Fibroblast of skin of left quadriceps (primary cell): ENCODE measurements around the gene ALOX5AP.

Experiments used
- DNase-seq, 2 experiments: peaks; one replicate each; pipeline ENCODE4 v3.0.0-alpha.2; 2013; ENCODE audit warnings: low read depth in 2 of 2

The ALOX5AP gene

DNA sequence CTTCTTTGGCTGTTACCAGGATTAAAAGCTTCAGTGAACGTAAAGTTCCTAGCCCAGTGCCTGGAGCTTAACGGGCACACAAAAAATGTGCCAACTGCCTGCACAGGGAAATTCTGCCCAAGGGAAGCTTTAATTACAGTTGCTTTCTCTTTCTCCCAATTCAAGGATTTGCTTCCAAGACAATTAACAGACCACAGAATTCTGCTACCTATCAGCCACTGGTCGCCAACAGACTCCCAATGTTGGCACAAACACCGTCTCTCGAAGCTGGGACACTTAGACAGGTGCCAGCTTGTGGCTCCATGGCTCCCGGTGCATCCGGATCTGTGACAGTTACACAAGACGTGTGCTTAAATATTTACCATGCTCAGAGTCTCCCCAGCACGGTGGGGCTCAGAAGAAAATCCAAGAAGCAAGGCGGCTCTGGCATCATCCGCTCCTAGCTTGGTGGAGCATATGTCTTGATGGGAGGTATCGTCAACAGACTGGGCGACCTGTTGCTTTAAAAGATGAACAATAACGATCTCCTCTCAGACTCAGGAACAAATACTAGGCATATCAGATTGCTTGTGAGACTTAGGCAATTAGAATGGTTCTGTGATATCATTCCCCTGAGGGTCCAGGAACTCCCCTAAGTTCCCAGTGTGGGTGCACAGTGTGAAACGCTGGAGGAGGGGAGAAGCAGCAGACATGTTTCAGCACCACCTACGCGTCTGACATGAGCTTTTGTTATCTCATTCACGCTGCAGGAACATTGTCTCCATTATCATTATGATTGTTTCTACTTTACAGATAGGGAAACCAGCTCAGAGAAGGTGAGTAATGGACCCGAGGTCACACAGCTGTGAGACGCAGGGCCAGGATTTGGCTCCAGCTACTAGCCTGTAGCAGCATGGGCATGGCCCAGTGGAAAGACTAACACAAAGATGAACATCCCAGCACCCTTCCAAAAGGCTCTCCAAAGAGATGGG is 61.6 kb downstream of the ALOX5AP start:
- DNase-seq, result no peak

DNA sequence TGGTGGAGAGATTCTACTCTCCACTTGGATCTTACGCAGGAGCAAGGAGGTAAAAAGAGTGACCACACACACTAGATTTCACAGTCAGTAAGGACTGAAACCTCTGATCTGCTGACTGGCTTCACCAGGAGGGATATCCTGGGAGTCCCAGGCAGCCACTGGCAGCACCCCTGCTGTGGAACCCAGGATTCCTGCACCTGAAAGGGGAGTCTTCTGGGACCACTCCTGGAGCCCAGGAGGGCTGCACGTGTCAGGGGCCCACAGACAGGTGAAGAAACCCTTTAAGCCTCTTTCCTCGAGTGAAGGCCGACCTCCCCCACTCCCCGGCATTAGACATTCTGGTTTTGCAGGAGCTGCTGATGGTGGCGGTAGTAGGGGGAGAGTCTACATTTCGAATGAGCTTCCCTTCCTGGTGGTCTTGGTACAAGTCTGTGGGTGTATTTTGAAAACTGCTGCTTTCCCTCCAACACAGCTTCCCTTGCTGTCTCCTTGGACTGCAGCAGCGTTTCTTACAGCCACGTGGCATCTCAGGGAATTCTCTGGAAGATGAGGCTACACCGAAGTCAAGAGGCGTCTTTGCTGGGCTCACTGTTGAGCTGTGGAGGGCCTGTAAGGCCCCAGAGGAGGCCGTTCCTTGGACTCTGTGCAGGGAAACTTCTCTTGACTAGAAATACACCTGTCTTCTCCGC is 62.6 kb downstream of the ALOX5AP start:
- DNase-seq, result no peak

DNA sequence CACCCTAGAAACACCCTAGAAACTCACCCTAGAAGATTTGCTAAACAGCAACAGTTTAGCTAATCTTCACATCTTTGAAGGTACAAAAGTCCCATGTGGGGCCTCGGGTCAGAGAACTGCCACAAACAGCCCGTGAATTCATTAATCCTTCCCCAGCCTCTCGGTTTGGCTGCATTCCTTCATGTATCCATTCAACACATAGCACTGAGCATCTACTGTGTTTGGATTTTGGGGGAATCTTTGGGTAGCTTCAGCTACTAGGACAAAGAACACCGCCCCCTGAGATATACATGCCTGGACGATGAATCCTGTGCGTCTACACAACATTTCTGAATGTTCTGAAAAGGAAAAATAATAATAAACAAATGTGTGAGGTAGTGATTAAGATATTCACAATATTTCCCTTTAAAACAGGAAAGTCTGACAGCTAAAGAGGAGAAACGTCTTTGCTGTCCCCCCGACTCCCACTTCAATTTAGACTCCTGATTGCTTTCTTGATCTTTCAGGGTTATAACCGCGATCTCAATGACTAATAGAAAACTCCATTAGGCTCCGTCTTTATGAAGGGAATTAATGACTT is 63.5 kb downstream of the ALOX5AP start:
- no peak for DNase-seq

DNA sequence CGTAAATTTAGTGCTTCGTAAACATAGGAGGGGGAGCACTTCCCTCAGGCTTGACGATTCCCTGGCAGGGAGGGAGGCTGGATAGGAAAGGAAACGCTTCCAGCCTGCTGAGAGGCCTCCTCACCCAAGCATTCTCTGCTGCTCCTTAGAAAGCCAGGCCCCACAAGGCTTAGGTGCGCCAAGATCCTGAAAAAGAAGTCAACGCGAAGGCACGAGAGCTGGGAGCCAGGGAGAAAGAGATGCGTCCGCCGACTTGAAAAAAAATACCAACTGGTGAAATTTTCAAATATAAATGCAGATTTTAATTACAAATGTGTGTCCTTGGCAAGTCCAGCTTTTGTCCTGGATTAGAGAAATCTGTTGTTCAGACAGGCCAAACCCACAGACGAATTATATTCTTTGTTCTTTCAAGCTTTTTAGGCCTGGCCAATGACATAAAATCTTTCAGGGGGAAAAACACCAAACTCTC is 64.0 kb downstream of the ALOX5AP start:
- DNase-seq, result no peak

DNA sequence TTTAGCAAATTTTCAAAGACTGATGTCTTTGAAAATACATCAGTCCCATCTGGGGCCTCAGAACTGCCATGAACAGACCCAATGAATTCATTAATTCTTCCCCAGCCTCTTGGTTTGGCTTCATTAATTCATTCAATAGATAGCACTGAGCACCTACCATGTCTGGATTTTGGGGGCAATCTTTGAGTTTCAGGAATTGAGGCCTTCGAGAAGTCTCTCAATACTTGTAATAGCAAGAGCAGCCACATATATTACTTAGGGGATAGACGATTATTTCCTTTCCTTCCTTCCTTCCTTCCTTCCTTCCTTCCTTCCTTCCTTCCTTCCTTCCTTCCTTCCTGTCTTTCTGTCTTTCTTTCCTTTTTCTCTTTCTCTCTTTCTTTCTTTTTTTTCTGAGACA is 64.8 kb downstream of the ALOX5AP start:
- no peak for DNase-seq

DNA sequence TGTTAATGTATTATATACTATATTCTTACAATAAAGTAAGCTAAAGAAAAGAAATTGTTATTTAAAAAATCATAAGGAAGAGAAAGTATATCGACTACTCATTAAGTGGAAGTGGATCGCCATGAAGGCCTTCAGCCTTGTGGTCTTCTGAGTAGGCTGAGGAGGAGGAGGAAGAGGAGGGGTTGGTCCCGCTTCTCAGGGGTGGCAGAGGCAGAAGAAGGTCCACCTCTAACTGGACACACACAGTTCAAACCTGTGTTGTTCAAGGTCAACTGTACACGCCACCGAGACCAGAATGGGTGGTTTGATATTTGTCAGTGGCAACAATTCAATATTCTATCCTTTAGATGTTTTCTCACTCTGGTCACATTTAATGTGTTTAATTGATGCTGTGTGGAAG is 67.2 kb downstream of the ALOX5AP start:
- no peak for DNase-seq

DNA sequence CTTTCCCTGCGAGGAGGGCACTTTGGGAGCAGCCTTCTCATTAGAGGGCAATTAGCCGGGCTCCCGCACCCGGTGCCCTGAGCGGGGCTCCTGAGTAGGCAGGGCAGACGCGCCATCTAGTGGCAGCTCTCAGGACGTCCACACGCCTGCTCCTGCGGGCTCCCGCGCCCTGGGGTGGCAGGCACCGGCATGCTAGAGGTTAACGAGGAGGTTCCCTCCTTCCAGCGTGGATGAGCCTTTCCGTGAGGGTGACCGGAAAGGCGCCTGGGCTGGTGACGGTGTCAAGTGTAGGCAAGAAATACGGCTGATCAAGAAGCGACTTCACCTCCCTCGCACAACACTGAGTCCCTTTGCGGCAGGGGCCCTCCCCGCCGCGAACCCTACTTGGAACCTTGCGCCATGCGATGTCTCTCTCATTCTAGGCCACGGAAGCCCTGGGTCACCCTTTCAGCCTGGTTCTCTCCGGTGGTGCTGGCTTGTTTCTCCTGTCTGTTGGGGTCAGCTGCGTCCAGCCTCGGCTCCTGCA is 67.7 kb downstream of the ALOX5AP start:
- DNase-seq, result peak; percentile 42 to 47

DNA sequence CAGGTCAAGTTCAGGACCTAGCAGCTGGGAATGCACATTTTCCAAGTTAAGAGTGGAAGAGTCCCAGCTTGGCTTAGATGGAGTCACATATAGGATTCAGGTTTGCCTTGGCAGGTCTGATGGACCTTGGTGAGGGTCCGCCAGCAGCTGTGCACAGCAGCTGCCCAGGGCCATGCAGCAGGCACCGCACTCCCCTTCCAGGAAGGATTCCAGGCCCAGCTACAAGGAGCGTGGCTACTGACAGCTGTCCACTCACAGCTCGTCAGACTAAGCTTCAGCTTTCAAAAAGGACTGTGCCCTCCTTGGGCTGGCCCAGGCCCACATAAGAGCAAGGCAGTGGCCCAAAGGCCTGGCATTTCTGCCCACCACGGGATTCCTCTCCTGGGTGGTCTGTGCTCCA is 68.4 kb downstream of the ALOX5AP start:
- DNase-seq, result no peak

DNA sequence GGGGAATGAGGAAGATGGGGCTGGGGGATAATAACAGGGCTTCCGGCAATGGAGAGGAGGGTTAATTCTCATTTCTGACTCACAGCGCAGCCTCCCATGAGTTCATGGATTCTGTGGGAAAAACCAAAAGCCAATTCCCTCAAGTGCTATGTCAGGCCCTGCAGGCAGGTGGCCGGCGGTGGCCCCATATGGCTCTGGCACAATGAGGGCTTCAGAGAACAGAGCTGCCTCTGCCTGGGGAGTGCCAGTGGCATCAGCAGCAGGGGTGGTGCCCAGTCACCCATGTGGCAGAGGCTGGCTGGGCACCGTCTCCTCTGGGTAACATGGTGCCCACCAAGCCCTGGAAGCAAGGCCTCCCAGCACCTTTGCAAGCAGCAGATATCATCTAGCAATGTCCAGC is 69.1 kb downstream of the ALOX5AP start:
- no peak for DNase-seq

DNA sequence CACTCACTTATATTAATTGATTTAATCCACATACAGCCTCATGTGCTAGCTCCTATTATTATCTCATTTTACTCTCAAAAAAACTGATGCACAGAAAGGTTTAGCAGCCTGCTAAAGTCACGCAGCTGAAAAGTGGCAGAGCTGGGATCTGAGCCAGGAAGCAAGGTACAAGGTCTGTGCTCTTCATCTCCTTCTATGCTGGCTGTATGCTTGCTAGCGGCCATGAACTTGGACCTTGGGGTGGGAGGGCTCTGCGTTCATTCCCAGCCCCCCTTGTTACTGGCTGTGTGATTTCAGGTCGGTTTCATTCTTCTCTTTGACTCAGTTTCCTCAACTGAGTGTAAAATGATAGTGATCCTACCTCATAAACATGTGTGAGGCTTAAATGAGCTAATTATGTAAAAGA is 69.8 kb downstream of the ALOX5AP start:
- no peak for DNase-seq

DNA sequence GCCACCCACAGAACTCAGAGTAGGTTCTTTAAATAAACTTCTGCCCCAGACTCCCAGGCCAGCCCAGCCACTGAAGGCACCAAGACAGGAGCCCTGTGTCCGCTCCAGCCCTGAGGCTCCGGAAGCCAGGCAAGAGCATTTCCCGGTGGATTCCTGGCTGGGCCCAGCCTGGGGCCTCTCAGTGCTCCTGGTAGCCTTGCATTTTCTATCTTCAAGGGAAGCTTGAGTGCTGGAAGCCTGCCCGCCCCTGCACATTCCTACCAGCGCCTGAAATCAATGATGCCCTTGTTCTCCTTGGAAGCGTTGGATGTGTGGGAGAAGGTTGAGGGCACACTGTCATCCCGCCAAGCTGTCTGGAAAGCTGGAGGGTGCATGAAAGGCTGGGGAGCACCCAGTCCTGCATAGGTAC is 70.3 kb downstream of the ALOX5AP start:
- no peak for DNase-seq

DNA sequence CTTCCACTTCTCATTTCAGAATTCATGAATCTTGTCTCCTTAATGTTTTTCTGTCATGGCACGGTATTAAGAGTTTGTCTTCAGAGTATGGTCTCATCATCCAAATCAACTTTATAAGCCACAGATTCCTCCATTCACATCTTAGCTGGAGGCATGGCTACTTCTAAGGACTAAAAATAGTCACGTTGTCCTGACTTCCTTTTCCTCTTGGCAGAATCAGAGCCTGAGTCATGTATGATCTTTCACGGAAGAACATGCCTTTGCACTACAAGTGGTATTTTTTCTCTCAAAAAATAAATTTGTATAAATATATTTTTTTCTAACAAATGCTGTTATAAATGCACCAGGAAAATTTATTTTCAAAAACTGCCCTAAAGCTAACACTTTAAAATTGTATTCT is 71.4 kb downstream of the ALOX5AP start:
- DNase-seq, result peak; percentile 45 to 50

DNA sequence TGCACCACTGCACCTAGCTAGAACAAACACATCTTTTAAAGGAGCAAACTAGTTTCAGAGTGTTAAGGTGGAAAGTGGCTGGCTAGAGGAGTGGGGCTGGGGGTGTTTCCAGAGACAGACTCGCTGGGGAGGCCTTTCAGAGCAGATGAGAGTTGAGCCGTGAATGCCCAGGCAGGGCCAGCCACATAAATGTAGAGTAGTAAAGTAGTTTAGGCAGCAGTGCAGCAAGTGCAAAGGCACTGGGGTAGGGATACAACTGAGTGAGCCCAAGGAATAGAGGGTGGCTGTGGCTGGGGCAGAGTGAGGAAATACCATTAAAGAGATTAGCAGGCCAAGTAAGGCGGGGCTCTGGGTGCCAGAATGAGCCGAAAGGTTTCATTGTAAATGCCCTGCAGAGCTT is 72.0 kb downstream of the ALOX5AP start:
- DNase-seq, result no peak

DNA sequence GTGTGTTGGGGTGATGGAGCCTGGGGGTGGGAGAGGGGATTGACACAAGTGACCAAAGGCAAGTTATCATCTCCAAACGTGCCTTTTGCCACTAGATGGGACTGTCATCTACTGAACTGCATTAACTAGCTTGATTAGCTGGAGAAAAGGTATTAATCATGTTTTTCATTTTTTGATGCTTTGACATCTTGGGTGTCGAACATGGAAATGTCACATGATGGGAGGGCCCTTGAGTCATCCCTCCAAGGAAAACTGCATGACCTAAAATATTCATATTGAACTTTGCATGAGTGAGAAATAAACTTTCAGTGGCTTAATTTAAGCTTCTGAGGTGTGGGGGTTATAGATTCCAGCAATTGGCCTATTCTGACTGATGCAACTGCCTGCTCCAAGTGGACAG is 73.3 kb downstream of the ALOX5AP start:
- DNase-seq, result no peak

DNA sequence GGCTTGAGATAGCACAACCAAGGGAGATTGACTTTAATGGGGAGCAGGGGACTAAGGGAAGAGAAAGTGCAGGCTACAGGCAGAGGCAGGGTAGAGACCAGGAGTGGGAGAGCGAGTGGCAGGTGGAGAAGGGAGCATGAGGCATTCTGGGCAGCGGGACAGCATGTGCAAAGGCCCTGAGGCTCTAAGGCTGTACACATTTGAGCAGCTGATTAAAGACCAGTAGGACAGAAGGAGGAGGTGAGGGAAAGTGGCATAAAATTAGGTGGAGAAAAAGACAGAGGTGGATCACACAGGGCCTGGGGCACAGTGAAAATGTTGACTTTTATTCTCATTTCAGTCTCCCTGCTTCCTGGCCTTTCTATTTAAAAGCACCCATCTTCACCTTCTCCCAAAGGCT is 74.4 kb downstream of the ALOX5AP start:
- no peak for DNase-seq

DNA sequence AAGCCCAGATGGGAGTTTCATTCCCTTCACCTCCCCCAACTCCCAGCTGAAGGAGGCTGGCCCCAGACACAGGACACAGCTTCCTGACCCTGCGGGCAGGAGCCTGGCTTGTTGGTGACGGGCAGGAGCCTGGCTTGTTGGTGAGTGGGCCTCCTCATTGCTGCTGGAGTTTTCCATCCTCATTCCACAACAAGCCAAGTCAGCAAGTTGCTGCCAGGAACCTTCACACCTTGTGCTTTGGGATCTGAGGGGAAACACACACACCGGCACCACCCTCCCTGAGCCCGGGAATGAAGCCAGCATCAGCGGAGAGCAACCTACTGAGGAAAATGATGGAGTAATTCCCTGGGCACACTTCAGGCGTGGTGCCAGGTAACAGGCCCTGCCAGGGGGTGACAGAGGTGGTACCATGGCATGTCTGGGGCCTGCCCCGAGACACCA is 74.9 kb downstream of the ALOX5AP start:
- no peak for DNase-seq

DNA sequence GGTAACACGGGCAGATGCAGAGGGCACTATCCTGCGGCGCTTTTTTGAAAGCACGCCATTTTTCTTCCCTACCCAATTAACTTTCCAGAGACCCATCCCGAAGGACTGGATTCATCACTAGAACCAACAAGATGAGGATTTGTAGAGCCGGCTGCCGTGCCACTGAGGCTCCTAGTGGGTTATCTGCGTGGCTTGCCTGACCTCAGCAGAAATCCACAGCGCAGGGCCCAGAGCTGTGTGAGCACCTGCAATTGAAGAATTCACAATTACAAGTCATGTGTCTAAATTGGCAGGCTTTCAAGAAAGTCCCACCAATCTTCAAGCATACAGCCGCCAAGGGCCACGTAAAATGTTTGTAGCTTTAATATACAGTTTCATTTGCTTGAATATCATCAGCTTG is 75.5 kb downstream of the ALOX5AP start:
- no peak for DNase-seq
